Naive B cell (primary cell): ENCODE measurements around the gene METTL15. TPM values are rescaled to one million over a fixed set of nuclear protein-coding genes. Genes with fewer than 3 reads are reported as not detected.
"Not testable (repeated sequence)": the region's sequence is repeated elsewhere in the genome, so short reads cannot be mapped to it uniquely, and the experiment has no call there.

ENCODE experiments used
- ATAC-seq, 2 donors: fragments of 150-1000 bp; cut with Tn5 transposase; 2 replicates each; pipeline ENCODE4 v1.10.0; 2021; ENCODE audit warnings: low read depth in 2 of 2, mild to moderate bottlenecking in 2 of 2, moderate library complexity in 2 of 2
- DNase-seq: peaks from one replicate; pipeline ENCODE4 v3.0.0; 2022
- H3K27ac Mint-ChIP-seq, 6 donors: one replicate each; pipeline ENCODE4 v1.8.0; 2020 to 2022; ENCODE audit warnings: mild to moderate bottlenecking in 6 of 6, mixed read lengths in 6 of 6, moderate library complexity in 5 of 6, inconsistent platforms in 2 of 6
- H3K27me3 Mint-ChIP-seq, 3 donors: one replicate each; pipeline ENCODE4 v1.8.0; 2021 to 2022; ENCODE audit warnings: mixed read lengths in 3 of 3, mild to moderate bottlenecking in 1 of 3
- H3K36me3 Mint-ChIP-seq, 2 donors: one replicate each; pipeline ENCODE4 v1.8.0; 2020 to 2022; ENCODE audit warnings: mixed read lengths in 2 of 2, inconsistent platforms in 1 of 2, mild to moderate bottlenecking in 1 of 2
- H3K4me1 Mint-ChIP-seq, 3 donors: one replicate each; pipeline ENCODE4 v1.8.0; 2020 to 2022; ENCODE audit warnings: mixed read lengths in 3 of 3, inconsistent platforms in 1 of 3, mild to moderate bottlenecking in 1 of 3, moderate library complexity in 1 of 3
- H3K4me3 Mint-ChIP-seq, 8 donors: one replicate each; pipeline ENCODE4 v1.8.0; 2020 to 2022; ENCODE audit warnings: mild to moderate bottlenecking in 8 of 8, mixed read lengths in 8 of 8, moderate library complexity in 8 of 8, inconsistent platforms in 2 of 8
- H3K9me3 Mint-ChIP-seq, 7 donors: one replicate each; pipeline ENCODE4 v1.8.0; 2020 to 2022; ENCODE audit warnings: mixed read lengths in 7 of 7, mild to moderate bottlenecking in 5 of 7, inconsistent platforms in 2 of 7, moderate library complexity in 1 of 7
- polyA plus RNA-seq, 6 donors: library from polyadenylated mRNA; unstranded; fragments of 300-500 nt; fragmentation: Illumina TruSeq; gene quantifications; one replicate each; pipeline ENCODE4 v1.2.3, GENCODE V29; 2021; ENCODE audit warnings: low read depth in 6 of 6

METTL15 gene, protein sequence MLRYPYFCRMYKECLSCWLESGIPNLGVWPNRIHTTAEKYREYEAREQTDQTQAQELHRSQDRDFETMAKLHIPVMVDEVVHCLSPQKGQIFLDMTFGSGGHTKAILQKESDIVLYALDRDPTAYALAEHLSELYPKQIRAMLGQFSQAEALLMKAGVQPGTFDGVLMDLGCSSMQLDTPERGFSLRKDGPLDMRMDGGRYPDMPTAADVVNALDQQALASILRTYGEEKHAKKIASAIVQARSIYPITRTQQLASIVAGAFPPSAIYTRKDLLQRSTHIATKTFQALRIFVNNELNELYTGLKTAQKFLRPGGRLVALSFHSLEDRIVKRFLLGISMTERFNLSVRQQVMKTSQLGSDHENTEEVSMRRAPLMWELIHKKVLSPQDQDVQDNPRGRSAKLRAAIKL
- polyA plus RNA-seq: 1 to 10 TPM; 5.0 to 7.8 (median 6.4) TPM

- ATAC-seq (peak; percentile 90 to 91), DNase-seq (peak; percentile 100)
- no peaks in the 10 kb centered on the region for H3K27me3 Mint-ChIP-seq
- H3K4me3 Mint-ChIP-seq: peak within 1 kb of the TSS; percentile 90 to 99 (median 97)
- peaks cover 25 to 51% (median 39%) of the 10 kb centered on the region in 3 donors for H3K4me1 Mint-ChIP-seq
- peak within 1 kb of the TSS; percentile 96 to 100 (median 100) for H3K27ac Mint-ChIP-seq
- H3K9me3 Mint-ChIP-seq: no peaks in the 10 kb centered on the region
- no peaks in the 10 kb centered on the region for H3K36me3 Mint-ChIP-seq
Observed at GRCh38 chr11:28107750-28108618, at the start of gene METTL15, which contains the start of gene KIF18A. TSS of gene METTL15 (plus strand) at chr11:28108388. CDS start at chr11:28113335, 4,947 bp downstream. TSS of gene KIF18A (minus strand) at chr11:28108156. CDS start at chr11:28097947, 10,209 bp downstream.

DNA sequence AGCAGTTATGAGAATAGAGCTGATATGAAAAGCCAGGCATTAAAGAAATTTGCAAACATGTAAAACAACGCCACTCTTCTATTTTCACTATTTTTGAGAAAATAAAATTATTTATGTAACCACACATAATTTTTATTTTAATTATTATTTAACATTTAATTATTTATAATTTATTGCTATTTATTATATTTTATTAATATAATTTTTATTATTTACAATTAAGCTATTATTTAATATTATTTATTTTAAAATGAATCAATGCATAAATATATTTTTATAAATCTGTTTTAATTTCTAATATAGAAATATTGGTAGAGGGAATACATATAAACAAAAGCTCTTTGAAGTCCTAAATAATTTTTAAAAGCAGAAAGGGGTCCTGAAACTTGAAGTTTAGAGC is 36.9 kb upstream of the METTL15 start:
- Mint-ChIP-seq H3K4me3 (no peak overlapping the region), H3K27me3 (no peaks in the 10 kb centered on the region), H3K36me3 (peaks cover 0 to 4% of the 10 kb centered on the region in 2 donors), H3K4me1 (no peaks in the 10 kb centered on the region), H3K9me3 (no peaks in the 10 kb centered on the region), H3K27ac (no peak overlapping the region)
- no peak for DNase-seq
- no peak for ATAC-seq

- ATAC-seq: no peak
- Mint-ChIP-seq H3K4me1 (no peaks in the 10 kb centered on the region), H3K27ac (no peak overlapping the region), H3K36me3 (peaks cover 0 to 4% of the 10 kb centered on the region in 2 donors), H3K9me3 (no peaks in the 10 kb centered on the region), H3K27me3 (no peaks in the 10 kb centered on the region), H3K4me3 (no peak overlapping the region)
- no peak for DNase-seq
Observed at GRCh38 chr11:28072321-28072720, 35.9 kb upstream of the METTL15 start.

- Mint-ChIP-seq H3K27ac (no peak overlapping the region), H3K36me3 (no peaks in the 10 kb centered on the region)
Observed at GRCh38 chr11:28077521-28077920, 30.7 kb upstream of the METTL15 start.

GRCh38 chr11:28083118-28083517 is 25.1 kb upstream of the METTL15 start:
- no peaks in the 10 kb centered on the region for H3K27me3 Mint-ChIP-seq
- H3K27ac Mint-ChIP-seq: no peak overlapping the region
- H3K36me3 Mint-ChIP-seq: no peaks in the 10 kb centered on the region
- no peak for ATAC-seq
- DNase-seq: no peak
- no peaks in the 10 kb centered on the region for H3K9me3 Mint-ChIP-seq
- no peak overlapping the region for H3K4me3 Mint-ChIP-seq
- H3K4me1 Mint-ChIP-seq: no peaks in the 10 kb centered on the region

More at GRCh38 chr11:28077521-28077920, 30.7 kb upstream of the METTL15 start:
- ATAC-seq (no peak), DNase-seq (no peak)
- no peaks in the 10 kb centered on the region for H3K9me3 Mint-ChIP-seq
- no peaks in the 10 kb centered on the region for H3K27me3 Mint-ChIP-seq
- no peaks in the 10 kb centered on the region for H3K4me1 Mint-ChIP-seq
- no peak overlapping the region for H3K4me3 Mint-ChIP-seq

DNA sequence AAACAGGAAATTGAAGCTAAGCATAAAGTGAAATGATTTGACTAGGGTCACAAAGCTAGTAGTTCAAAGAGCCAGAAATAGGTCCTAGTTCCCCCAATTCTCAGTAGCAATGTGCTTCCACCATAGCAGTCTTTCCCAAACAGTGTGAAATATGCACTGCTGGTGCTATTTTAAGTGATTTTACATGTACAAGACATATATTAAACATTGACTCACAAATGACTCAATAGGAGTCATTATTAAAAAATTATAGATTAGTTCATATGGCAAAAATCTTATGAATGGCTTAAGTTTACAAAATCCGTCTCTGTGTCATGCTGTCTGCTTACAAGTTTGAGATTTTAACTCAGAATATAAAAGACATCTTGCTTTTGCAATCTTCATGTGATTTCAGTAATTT is 21.6 kb upstream of the METTL15 start:
- Mint-ChIP-seq H3K4me3 (no peak overlapping the region), H3K27me3 (no peaks in the 10 kb centered on the region), H3K36me3 (no peaks in the 10 kb centered on the region), H3K9me3 (no peaks in the 10 kb centered on the region), H3K4me1 (no peaks in the 10 kb centered on the region), H3K27ac (no peak overlapping the region)
- no peak for ATAC-seq
- DNase-seq: no peak

DNA sequence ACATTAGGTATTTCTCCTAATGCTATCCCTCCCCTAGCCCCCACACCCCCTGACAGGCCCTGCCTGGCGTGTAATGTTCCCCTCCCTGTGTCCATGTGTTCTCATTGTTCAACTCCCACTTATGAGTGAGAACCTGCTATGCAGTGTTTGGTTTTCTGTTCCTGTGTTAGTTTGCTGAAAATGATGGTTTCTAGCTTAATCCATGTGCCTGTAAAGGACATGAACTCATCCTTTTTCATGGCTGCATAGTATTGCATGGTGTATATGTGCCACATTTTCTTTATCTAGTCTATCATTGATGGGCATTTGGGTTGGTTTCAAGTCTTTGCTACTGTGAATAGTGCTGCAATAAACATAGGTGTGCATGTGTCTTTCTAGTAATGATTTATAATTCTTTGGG is 21.0 kb upstream of the METTL15 start:
- H3K27me3 Mint-ChIP-seq, DNase-seq, ATAC-seq, H3K4me1 Mint-ChIP-seq, H3K27ac Mint-ChIP-seq, H3K9me3 Mint-ChIP-seq, H3K36me3 Mint-ChIP-seq, H3K4me3 Mint-ChIP-seq: not testable (repeated sequence)

- H3K4me3 Mint-ChIP-seq, H3K4me1 Mint-ChIP-seq, DNase-seq, H3K27ac Mint-ChIP-seq, H3K36me3 Mint-ChIP-seq, ATAC-seq, H3K27me3 Mint-ChIP-seq, H3K9me3 Mint-ChIP-seq: not testable (repeated sequence)
Observed at GRCh38 chr11:28087693-28088092, 20.5 kb upstream of the METTL15 start.

- no peak for DNase-seq
Observed at GRCh38 chr11:28089378-28089777, 18.8 kb upstream of the METTL15 start.

GRCh38 chr11:28090052-28090749 is 18.0 kb upstream of the METTL15 start:
- ATAC-seq: no peak
- H3K27ac Mint-ChIP-seq: no peak overlapping the region
- H3K36me3 Mint-ChIP-seq: no peaks in the 10 kb centered on the region

More at GRCh38 chr11:28089378-28089777, 18.8 kb upstream of the METTL15 start:
- Mint-ChIP-seq H3K27me3 (no peaks in the 10 kb centered on the region), H3K4me3 (no peak overlapping the region), H3K9me3 (no peaks in the 10 kb centered on the region), H3K4me1 (no peaks in the 10 kb centered on the region), H3K27ac (no peak overlapping the region), H3K36me3 (no peaks in the 10 kb centered on the region)
- no peak for ATAC-seq

DNA sequence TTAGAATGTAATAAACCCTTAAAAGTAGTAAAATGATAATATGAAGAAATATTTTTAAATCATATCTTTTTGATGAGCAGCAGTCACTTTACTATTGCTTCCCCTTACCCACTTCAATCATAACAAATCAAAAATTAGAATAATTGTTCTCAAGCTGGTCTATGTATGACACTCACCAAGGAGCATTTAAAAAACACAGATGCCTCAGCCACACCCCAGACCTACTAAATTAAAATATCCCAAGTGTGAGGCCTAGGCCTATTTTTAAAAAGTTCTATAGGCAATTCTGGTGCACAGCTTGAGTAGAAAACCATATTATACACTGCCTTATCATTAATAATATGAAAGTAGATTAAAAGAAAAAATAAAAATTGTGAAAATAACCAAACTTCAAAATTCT is 15.4 kb upstream of the METTL15 start:
- Mint-ChIP-seq H3K27ac (no peak overlapping the region), H3K27me3 (no peaks in the 10 kb centered on the region), H3K4me3 (no peak overlapping the region), H3K36me3 (peaks cover 0 to 7% of the 10 kb centered on the region in 2 donors), H3K9me3 (no peaks in the 10 kb centered on the region), H3K4me1 (no peaks in the 10 kb centered on the region)
- DNase-seq: no peak
- no peak for ATAC-seq

More at GRCh38 chr11:28090052-28090749, 18.0 kb upstream of the METTL15 start:
- Mint-ChIP-seq H3K4me3 (no peak overlapping the region), H3K27me3 (no peaks in the 10 kb centered on the region), H3K4me1 (no peaks in the 10 kb centered on the region), H3K9me3 (no peaks in the 10 kb centered on the region)
- no peak for DNase-seq

DNA sequence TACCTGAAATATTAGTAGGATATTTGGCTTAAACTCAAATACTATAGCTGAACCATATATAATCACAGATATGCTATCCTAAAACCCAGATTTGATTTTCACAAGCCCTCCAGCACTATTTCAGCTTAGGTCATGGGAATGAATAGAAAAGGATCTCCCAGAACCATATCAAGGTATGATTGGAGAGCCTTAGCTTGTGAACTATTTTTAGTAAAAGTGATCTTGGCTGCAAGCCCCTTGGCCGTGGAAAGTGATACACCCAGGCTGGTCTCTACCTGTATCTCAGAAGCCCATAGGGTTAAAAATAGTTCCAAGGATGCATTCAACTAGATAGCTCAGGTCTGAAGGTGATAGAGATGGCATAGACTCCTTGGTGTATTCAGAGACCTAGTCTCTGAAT is 9.9 kb upstream of the METTL15 start:
- no peak for ATAC-seq
- Mint-ChIP-seq H3K9me3 (peaks cover 0 to 2% (median 0%) of the 10 kb centered on the region in 7 donors), H3K4me3 (no peak overlapping the region), H3K4me1 (peaks cover 0 to 4% (median 0%) of the 10 kb centered on the region in 3 donors), H3K27me3 (no peaks in the 10 kb centered on the region), H3K36me3 (peaks cover 0 to 7% of the 10 kb centered on the region in 2 donors), H3K27ac (no peak overlapping the region)
- DNase-seq: no peak

- Mint-ChIP-seq H3K4me1 (peaks cover 0 to 4% (median 0%) of the 10 kb centered on the region in 3 donors), H3K4me3 (no peak overlapping the region), H3K27ac (peak overlapping the region in 2 of 6 donors; percentile 1 to 17), H3K27me3 (no peaks in the 10 kb centered on the region), H3K9me3 (peaks cover 0 to 2% (median 0%) of the 10 kb centered on the region in 7 donors), H3K36me3 (peaks cover 0 to 7% of the 10 kb centered on the region in 2 donors)
- no peak for ATAC-seq
- no peak for DNase-seq
Observed at GRCh38 chr11:28099715-28100114, 8.5 kb upstream of the METTL15 start.
